Left ventricle myocardium superior (tissue), 1 donor: ENCODE measurements around the gene DRGX. TPM values are rescaled to one million over a fixed set of nuclear protein-coding genes. Genes with fewer than 3 reads are reported as not detected.

Experiments used
- total RNA-seq: library from RNA; stranded (reverse); fragmentation: NEBNext Ultra II Directional; extraction: Animal tissue kit (Norgen Biotek cat#: 25700); gene quantifications from one replicate; pipeline ENCODE4 v1.2.1, GENCODE V29; 2021
- donor health status: DM: no; HTN: yes; CAD: no; lungs with severe emphysema.

DRGX gene
- total RNA-seq, 1 donor from 2014 or later = not detected

Other genes with a start within 250 kb of the DRGX start
- 17.6 TPM for gene TMEM273, start 207.7 kb downstream of the DRGX start, total RNA-seq
- 126 TPM for gene C10orf71, start 96.9 kb downstream of the DRGX start, total RNA-seq
- 25.1 TPM for gene ERCC6, start 143.0 kb upstream of the DRGX start, total RNA-seq
- not detected for gene SLC18A3, start 214.2 kb upstream of the DRGX start, total RNA-seq
- not detected for gene CHAT, start 217.9 kb upstream of the DRGX start, total RNA-seq